GOT3 (cell line): ENCODE data around the gene ZMIZ2.
"Not testable (repeated sequence)": the region's sequence is repeated elsewhere in the genome, so short reads cannot be mapped to it uniquely, and the experiment has no call there.

Experiments
- DNase-seq: peaks from one replicate; lab custom pipeline; 2025; ENCODE audit warnings: mixed read lengths; lab: John Stamatoyannopoulos, UW

Gene ZMIZ2

DNA sequence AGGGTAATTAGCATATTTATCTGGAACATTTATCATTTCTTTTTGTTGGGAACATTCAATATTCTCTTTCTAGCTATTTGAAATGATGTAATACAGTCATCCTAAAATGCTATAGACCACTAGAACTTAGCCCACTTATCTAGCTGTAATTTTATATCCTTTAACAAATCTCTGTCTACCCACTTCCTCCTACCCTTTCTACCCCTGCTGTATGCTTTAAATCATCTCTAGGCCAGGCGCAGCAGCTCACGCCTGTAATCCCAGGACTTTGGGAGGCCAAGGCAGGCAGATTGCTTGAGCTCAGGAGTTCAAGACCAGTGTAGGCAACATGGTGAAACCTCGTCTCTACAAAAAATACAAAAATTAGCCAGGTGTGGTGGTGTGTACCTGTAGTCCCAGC, 25.8 kb downstream of the ZMIZ2 start:
- not testable (repeated sequence) for DNase-seq

DNA sequence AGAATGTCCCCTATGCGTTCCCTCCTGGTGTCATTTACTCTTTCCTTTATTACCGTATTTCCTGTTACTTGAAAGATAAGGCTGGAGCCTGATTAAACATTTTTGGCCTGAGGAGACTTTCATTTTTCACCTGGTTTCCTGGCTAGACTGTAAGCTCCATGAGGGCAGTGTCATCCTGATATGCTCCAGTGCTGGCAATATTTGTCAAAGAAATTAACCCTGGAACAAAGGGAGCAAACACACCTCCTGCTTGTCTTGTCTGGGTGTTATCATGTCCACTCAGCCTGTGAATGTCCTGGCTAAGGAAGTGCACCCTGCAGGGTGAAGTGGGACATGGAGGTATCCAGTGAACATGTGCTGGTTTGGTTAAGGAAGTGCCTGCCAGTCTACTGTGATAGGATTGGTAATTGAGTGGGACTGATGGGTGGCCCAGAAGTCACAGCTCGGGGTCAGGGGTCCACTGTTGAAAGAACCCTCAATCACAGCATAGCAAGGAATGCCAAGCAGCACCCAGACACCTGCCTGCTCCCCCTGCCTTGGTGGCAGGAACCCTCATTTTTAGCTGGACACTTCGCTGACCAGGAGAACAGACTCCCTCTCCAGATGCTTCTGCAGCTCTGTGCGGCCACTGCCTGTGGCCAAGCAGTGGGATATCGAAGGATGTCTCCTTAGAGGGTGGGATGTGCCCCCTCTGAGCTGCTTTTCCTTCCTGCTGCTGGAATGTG, 26.9 kb downstream of the ZMIZ2 start:
- DNase-seq = no peak

DNA sequence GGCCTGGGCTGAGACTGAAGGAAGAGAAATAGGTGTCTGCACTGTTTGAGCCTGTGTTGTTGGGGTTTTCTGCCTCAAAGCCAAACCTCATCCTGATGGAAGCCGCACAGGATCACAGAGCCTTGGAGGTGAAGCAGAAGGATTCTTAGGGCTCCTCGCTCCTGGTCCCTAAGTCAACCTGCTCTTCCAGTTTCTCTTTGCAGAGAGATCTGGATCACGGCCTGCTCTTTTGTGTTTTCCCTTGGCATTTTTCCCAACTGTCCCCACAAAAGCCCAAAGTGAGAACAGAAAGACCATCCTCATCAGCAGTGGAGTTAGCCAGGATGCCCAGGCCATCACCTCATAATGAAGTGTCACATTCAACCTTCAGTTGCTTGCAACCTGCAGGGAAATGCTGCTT, 27.6 kb downstream of the ZMIZ2 start:
- no peak for DNase-seq

DNA sequence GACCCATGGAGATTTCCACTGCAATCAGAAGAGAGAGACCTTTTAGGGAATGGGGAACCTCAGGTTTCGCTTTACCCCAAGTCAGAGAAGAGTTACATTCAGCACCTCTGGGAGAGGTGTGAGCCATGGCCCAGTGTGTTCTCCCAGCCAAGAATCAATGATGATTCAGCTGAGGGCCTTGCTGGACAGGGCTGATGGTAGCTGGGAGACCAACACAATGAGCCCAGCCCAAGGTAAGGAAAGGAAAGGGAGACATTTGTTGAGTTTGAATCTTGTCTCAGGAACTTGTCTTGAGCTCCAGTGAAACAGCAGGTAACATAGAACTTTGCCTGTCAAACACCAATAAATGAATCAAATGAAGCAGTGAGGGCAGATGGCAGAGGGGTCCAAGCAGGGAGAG, 33.8 kb downstream of the ZMIZ2 start:
- no peak for DNase-seq

DNA sequence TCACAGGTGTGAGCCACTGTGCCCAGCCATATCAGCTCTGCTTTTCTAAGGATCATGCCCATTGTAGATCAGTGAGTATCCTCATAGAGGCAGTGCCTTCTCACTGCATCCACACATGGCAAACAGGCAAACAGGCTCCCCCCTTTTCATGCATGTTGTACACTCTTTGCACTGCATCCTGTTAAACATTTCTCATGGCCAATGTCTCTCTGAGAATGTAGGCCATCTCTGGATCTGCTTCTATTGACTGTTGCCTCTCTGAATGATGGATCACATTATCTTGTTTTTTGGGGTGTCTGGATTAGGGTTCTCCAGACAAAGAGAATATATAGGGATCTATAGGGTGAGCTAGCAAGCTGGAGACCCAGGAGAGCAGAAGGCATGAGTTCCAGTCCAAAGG, 34.8 kb downstream of the ZMIZ2 start:
- no peak for DNase-seq

GRCh38 chr7:44784364-44784763, 35.7 kb downstream of the ZMIZ2 start:
- no peak for DNase-seq

GRCh38 chr7:44785218-44785617, 36.6 kb downstream of the ZMIZ2 start:
- not testable (repeated sequence) for DNase-seq

DNA sequence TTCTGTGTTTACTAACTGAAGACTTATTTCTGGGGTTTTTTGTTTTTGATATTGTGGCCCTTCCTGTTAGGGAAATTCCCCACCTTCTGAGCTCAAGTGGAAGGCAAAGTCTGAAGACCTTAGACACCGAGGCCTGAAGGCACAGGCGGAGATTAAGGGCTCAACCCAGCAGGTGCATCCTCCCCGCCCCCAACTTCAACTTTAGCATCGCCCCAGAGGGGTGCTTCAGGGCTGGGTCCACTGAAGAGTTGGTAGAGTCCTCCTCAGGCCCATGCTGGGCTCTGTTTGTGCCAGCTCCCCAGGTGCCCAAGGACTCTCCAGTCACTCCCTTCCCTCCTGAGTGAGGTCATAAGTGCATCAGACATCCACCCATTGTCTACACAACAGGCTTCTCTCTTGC, 38.4 kb downstream of the ZMIZ2 start:
- no peak for DNase-seq

DNA sequence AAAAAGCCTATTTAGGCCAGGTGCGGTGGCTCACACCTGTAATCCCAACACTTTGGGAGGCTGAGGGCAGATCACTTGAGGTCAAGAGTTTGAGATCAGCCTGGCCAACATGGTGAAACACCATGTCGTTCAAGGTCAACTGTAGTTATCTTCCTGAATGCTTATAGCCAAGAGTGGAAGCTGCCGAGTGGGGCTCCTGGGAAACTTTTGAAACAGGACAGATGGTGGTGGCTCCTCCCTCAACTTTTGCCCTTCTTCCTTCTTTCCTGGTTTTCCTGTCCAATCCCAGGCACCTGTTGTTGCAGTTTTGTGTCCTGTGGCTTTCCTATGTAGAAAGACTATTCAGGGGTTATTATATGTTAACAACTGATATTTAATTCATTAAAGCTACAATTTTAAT, 39.1 kb downstream of the ZMIZ2 start:
- DNase-seq = no peak

DNA sequence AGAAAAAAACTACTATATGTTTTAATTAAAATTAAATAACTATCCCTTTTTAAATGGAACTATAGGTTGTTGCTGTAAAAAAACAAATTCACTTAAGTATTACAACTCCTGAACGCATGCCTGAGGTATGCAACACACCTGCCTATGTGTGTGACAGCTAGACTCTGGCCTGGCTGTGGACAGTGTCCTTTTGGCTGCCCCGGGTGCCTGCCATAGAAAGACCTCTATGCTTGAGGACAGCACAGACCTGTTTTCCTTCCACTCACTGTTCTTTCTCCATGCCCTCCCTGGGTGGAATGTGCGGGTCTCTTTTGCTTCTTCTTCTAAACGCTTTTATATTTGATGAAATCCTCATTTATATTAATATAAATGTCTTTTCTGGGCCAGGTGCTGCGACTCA, 41.3 kb downstream of the ZMIZ2 start:
- no peak for DNase-seq

- no peak for DNase-seq
Measured at GRCh38 chr7:44791278-44792219, 42.9 kb downstream of the ZMIZ2 start.

DNA sequence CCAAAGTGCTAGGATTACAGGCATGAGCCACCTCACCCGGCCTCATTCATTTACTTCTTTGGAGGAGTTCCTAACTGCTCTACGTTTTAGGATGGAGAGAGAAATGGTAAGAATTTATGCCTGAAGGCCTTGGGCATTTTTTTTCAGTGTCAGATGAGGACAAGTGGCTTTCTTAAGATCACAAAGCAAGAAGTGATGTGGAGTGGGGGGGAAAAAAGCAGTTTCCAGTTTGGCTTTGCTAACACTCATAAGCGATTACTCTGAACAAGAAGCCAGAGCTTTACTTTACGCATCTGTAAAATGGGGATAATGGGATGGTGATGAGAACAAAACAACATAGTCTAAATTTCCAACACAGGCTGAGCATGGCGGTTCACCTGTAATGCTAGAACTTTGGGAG, 45.3 kb downstream of the ZMIZ2 start:
- DNase-seq = no peak

GRCh38 chr7:44794331-44794730, 45.7 kb downstream of the ZMIZ2 start:
- no peak for DNase-seq

DNA sequence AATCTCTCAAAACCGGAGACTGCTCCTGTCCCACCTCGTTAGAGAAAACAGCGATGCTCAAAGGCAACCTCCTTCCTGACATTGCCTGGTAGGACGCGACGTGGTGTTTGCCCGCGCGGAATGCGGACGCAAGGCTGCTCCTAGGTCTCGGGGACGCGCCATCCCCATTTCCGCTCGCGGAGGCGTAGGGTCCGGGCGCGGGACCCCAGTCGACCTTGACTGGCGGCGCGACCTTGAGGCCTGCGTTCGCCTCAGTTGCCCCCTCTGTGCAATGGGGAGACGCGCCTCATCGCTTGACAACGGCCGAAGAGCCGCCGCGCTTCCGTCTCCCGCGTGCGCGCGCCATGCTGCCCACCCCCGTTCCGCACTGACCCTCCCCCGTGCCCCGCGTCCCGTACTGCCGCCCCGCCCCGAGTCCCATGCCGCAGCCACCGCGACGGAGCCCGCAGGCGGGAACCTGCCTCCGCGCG, 47.4 kb downstream of the ZMIZ2 start:
- DNase-seq = no peak

DNA sequence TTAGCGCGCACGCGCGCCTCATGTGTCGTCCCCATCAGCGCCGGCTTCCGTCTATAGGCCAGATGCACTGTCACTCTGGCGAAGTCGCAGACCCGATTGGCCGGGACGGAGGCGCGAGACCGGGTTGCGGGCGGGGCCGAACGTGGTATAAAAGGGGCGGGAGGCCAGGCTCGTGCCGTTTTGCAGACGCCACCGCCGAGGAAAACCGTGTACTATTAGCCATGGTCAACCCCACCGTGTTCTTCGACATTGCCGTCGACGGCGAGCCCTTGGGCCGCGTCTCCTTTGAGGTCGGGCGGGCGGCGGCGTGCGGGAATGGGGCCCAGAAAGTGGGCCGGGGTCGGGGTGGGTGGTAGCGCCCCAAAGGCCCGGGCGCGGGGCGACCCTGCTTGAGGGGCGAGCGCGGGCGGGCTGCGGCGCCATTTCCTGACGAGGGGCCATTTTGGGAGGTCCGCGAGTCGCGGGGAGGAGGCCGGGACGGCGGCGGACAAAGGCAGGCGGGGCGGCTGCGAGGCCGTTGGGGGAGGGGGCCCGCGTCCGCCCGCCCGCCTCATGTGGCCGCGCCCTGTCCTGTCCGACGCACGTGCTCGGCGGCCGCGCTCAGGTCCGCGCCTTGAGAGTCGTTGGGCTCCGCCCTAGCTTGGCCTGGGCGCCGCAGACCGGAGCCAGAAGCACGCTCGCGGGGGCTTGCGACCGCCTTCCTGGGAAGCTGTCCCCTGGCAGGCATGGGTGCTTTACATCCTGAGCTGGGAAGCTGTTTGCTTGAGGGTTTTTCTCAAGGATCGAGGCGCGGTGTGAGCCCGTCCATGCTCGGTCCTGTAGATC, 48.1 kb downstream of the ZMIZ2 start, which contains the start of gene PPIA:
PPIA (plus strand) TSS at position 178 of the 825 bp plus-strand sequence; CDS start at position 222, 44 bp downstream.
- peak; percentile 99 for DNase-seq

GRCh38 chr7:44797329-44798258, 48.9 kb downstream of the ZMIZ2 start:
- DNase-seq = peak; percentile 53

GRCh38 chr7:44798649-44799305, 50.1 kb downstream of the ZMIZ2 start:
- no peak for DNase-seq

GRCh38 chr7:44799939-44800338, 51.3 kb downstream of the ZMIZ2 start:
- no peak for DNase-seq

GRCh38 chr7:44801890-44802289, 53.2 kb downstream of the ZMIZ2 start:
- DNase-seq = no peak

- no peak for DNase-seq
Measured at GRCh38 chr7:44802418-44803025, 53.9 kb downstream of the ZMIZ2 start.
